GM19452 (cell line): ENCODE results near the gene ARID5A.
"Not testable (repeated sequence)": the region's sequence is repeated elsewhere in the genome, so short reads cannot be mapped to it uniquely, and the experiment has no call there.

Experiments
- ATAC-seq: cut with Tn5 transposase; IDR thresholded peaks from one replicate; pipeline ENCODE4 v1.9.1; 2021; ENCODE audit not compliant: unreplicated experiment

Gene ARID5A

DNA sequence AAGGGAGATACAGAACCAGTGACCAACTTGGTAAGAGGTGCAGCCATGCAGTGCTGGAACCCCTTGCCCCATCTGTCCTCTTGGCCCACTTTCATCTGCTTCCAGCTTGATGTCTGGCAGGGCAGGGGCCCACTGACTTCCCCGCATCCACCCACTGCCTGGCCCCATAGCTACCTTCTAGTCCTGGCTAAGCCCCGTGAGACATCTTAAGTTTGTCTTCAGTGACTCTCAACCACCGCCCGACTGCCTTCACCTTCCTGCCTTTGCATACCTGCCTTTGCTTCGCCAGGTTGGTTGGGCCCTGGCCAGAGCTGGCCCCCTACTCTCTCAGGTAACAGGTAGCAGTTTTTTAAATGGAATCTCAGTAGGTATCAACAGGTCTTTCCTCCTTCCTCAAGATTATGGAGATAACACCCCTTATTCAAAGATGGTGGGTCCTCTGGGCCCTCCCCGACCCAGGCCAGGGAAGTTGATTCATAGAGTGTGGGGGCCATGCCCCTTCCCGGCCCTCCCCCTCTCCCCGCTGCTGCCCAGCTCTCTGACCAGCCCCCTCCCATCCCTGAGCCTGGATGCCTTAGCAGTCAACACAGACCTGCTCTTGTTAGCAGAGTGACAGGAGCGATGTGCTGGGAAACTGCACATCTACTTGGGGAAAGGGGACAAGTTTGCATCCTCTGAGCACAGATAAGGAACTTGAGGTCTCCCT lies 2.8 kb downstream of the ARID5A start:
- no peak for ATAC-seq

DNA sequence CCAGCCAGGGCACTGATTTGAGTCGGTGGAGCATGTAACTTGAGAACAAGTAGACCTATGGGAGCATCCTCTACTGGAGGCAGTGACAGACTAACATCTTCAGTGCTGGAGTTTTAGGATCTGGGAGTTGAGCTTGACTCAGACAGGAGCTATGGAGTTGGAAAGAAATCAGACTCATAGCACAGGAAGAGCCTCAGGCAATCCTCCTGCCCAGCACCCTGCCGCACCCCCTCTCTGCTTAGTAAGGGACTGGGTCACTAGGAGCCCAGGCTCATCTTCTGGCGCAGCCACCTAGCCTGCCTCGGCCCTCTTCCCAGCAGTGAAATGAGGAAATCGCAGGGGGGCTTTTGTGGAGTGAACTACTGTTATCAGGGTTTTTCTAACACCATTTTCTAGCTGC lies 3.6 kb downstream of the ARID5A start:
- no peak for ATAC-seq

DNA sequence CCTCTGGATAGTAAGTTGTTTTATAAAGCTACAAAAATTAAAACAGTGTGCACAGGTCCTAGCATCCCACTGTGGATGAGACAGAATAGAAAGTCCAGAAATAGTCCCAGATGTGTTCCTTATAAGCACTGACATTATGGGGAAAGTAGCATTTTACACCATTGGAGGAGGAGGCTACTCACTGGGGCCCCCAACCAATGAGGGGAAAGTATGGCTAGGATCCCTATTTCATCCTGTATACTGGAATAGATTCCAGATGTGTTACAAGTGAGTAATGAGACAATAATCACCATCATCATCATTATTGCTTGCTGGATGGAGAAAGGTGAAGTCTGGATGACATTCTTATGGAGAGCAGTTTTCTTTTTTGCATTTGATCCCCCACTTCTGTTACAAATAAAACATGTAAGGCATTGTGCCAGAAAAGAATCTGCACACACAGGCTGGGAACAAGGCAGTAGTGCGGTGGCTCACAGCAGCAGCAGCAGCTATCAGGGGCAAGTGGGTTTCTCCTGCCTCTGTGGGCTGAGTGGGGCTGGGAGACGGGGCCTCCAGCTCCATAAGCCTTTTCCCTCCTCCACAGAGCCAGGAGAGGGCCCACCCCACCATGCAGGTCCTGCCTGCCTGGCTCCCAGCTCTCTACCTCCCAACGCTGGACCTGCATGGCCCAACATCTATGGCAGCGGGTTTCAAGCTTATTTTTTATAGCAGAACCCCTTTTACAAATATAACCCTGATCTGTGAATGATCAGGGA lies 5.0 kb downstream of the ARID5A start:
- ATAC-seq: no peak

DNA sequence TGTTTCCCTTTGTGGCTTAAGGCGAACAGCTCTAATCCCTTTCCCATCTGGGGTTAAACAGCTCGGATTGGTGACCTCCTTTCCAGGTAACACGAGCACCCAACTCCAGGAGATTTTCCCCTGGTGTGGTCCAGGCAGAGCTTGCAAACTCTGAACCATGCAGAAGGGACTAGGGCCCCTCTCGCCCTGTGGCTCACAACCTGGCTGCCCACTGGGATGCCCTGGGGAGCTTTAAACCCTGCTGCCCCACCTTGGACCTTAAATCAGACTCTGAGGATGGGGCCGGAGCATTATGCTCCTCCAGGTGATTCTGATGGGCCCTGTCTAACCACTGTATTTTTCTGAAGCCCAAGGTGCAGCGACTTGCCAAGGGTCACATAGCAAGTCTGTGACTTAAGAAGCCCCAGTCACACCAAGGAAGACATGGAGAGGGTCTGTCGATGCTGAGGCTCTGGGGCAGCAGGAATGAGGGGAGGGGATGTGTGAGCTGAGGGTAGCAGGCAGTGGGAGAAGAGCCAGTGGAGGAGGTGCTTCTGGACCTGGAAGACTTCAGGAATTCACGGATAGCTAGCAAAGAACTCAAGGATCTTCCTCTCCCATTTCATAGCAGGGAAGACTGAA lies 5.9 kb downstream of the ARID5A start:
- ATAC-seq: no peak

DNA sequence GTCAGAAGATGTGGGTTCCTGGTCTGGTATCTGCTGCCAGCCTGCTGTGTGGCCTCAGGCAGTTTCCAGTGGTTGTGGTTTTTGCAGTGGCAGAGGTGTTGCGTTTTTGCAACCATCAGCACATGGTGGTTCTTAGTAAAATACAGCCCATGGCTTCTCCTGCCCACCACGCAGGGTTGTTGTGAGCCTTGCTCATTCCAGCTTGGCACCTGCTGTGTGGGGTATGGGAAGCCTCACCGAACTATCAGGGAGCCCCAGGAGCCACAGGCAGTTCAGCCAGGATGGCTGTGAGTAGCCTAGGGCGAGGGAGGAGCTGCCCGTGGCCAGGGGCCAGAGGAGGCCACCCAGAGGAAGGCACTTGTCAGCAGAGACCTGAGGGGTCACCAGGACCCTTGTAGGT lies 9.8 kb downstream of the ARID5A start:
- no peak for ATAC-seq

DNA sequence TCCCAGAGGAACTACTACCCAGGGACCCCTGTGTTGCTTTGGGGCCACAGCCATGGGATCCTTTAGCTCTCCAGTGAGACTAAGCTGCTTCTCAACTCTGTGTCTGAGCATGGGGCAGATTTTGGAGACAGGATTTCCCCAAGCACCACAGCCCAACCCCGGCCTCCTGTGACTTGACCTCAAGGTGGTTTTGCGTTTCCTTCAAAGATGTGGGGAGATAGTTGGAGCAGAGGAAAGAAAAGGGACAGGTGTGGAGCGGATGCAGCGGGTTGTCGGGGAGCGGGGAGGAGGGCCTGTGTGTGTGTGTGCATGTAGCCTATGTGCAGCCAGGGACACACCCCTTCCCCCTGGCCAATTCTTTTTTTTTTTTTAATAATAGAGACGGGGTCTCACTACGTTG lies 10.2 kb downstream of the ARID5A start:
- ATAC-seq: no peak

DNA sequence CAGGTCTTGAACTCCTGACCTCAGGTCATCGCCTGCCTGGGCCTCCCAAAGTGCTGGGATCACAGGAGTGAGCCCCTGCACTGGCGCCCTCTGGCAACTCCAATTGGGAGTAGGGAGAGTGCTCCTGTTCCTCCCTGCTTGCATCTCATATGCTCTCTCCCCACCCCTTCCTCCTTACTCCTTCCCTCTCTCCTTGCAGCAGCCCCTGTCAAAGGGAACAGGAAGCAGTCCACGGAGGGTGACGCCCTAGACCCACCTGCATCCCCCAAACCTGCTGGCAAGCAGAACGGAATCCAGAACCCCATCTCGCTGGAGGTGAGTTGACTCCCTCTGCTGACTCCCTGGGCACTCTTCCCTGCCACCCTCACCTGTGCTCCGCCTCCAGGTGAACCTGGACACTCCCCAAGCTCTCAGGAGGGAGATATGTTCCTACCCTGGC lies 10.7 kb downstream of the ARID5A start:
- ATAC-seq: no peak

DNA sequence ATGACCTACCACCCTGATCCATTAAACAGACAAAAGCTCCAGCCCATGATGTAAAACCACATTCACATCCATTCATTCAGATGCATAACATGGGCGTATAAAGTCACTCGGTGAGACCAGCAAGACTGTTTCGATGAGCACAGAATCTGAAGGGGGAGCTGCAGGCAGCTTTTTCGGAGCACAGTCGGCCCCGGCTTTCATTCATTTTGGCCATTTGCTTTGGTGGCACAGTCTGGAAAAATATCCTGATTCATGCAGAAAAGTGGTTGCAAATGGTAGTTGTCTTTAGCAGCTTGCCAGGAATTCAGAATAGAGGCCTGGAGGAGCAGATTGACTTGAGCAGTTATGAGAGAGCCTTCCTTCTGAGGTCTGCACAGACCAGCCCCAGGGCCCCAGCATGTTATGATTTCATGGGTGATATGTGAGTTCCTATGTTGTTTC lies 11.2 kb downstream of the ARID5A start:
- no peak for ATAC-seq

DNA sequence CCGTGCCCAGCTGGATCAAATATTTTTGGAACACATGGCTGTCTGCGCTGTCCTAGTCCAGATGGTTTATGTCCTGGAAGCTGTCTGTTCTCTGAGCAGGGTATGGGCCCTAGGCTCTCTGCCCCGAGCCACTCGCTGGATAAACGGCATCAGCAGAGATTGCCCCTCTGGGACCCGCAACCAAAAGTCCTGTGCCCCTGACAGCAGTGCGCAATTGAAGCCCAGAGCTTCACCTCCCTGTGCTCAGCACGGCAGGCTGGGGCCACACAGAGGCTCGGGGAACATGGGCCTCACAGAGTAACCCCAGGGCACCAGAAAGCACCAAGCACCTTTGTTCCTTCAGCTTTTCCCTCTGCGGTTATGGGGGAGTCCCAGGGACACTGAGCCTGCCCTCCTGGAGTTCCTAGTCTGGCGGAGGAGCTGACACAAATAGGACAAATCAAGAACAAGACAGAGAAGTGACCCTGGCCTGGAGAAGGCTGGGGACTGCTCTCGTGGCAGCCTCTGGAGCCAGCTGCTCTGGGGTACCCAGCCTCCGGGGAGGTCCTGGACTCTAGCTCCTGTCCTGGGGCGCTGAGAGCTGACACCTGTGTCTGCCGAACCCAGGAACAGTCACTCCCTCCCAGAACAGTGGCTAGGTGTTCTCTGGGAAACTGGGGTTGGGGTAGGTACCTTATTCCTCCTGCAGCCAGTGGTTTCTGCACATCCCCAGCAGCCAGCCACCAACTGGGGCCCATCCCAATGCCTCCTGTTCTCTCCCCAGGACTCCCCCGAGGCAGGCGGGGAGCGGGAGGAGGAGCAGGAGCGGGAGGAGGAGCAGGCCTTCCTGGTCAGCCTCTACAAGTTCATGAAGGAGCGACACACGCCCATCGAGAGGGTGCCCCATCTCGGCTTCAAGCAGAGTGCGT lies 12.3 kb downstream of the ARID5A start:
- no peak for ATAC-seq

DNA sequence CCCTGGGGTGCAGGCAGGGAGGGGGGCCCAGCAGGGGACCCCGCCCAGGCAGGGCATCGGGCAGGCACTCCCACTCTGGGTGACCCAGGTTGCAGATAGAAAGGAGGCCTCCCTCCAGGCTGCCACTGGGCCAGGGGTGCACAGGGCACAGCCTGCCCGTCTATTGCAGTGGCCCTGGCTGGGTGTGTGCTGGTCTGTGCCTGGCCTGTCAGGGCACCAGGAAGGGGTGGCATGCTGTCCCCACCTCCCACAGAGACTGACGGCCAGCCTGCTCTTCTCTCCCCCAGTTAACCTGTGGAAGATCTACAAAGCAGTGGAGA lies 12.9 kb downstream of the ARID5A start:
- ATAC-seq: no peak

DNA sequence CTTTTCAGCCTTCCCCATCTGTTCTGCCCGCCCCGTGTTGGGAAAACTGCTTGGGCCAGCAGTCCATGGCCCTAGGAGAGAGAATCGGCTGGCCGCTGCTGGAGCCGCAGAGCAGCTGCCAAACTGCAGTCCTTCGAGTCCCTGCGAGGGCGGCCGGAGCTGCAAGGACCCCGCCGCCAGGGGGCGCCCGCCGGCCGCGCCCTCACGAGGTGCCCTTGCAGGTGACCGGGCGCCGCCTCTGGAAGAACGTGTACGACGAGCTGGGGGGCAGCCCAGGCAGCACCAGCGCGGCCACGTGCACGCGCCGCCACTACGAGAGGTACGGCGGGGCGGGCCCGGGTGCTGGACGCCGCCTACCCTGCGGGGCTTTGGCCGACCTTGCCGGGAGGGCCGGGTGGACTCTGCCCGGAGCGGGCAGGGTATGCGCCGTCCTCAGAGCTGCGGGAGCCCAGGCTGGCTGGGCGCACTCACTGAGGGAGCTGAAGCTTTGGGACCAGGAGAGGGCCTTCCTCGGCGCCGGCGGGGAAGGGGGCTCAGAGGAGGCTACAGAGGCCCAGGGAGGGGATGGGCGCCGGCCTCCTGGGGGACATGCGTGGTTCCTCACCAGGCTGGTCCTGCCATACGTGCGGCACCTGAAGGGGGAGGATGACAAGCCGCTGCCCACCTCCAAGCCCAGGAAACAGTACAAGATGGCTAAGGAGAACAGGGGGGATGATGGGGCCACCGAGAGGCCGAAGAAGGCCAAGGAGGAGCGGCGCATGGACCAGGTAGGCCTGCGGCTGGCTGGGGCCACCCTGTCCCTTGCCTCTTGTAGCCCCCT lies 13.6 kb downstream of the ARID5A start:
- ATAC-seq: no peak

DNA sequence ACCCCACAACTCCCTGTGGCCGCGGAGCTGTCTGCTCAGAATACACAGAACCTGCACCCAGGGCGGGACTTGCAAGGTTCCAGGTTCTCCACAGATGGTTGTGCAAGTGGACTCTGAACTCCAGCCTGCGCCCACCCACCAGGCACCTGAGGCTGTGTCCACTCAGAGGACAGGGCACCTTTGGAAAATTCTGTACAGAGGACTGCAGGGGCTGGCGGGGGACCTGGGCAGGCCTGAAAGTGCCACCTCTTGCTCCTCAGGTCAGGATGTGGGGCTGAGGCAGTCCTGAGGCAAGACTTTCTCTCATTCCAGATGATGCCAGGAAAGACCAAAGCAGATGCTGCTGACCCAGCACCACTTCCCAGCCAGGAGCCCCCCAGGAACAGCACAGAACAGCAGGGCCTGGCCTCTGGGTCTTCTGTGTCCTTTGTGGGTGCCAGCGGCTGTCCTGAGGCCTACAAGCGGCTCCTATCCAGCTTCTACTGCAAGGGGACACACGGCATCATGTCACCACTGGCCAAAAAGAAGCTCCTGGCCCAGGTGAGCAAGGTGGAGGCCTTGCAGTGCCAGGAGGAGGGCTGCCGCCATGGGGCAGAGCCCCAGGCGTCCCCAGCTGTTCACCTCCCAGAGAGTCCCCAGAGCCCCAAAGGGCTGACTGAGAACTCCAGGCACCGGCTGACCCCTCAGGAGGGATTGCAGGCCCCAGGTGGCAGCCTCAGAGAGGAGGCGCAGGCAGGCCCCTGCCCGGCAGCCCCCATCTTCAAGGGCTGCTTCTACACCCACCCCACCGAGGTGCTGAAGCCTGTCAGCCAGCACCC lies 14.4 kb downstream of the ARID5A start:
- no peak for ATAC-seq

DNA sequence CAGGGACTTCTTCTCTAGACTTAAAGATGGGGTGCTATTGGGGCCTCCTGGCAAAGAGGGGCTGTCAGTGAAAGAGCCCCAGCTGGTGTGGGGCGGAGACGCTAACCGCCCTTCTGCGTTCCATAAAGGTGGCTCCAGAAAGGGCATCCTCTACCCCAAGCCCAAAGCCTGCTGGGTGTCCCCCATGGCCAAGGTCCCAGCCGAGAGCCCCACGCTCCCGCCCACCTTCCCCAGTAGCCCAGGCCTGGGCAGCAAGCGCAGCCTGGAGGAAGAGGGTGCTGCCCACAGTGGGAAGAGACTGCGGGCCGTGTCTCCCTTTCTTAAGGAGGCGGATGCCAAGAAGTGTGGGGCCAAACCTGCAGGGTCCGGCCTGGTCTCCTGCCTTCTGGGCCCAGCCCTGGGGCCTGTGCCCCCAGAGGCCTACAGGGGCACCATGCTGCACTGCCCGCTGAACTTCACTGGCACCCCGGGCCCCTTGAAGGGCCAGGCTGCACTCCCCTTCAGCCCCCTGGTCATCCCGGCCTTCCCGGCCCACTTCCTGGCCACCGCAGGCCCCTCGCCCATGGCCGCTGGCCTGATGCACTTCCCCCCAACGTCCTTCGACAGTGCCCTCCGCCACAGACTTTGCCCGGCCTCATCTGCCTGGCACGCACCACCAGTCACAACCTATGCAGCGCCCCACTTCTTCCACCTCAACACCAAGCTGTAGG lies 15.2 kb downstream of the ARID5A start:
- no peak for ATAC-seq

DNA sequence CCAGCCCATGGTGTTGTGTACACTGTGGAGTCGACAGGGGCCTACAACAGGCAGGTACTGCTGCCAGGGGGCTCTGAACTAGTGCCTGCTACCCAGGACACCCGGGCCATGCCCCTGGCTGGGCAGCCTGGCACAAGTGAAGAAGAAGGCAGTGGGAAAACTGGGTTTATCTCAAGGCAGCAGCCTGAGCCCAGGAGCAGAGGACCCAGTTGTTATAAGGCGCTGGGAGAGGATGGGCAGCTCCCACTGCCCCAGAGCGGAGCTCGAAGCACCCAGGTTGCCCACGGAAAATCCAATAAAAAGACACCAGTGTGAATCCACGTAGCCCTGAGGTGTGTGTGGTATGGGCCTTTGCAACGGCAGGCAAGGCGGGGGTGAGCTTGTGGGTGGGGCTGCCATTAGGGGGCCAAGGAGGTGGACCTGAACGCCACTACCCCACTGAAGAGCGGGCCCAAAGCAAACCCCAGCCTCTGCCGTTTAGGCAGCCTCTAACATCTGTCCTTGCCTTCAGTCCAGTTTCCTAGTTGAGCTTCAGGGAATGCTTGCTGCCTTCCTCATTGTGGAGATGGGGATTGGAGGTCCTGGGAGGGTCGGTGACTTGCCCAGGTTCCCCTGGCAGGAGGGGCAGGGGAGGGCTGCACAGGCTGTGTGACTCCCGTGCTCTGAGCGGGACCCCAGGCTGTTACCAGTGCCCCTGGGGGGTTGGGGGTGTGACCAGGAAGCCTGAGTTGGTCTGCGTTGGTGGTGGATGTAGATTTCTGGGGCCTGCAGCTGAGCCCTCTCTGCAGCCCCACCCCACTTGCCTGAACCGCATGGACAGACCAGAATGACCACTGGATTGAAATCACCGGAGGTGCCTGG lies 16.0 kb downstream of the ARID5A start:
- no peak for ATAC-seq

DNA sequence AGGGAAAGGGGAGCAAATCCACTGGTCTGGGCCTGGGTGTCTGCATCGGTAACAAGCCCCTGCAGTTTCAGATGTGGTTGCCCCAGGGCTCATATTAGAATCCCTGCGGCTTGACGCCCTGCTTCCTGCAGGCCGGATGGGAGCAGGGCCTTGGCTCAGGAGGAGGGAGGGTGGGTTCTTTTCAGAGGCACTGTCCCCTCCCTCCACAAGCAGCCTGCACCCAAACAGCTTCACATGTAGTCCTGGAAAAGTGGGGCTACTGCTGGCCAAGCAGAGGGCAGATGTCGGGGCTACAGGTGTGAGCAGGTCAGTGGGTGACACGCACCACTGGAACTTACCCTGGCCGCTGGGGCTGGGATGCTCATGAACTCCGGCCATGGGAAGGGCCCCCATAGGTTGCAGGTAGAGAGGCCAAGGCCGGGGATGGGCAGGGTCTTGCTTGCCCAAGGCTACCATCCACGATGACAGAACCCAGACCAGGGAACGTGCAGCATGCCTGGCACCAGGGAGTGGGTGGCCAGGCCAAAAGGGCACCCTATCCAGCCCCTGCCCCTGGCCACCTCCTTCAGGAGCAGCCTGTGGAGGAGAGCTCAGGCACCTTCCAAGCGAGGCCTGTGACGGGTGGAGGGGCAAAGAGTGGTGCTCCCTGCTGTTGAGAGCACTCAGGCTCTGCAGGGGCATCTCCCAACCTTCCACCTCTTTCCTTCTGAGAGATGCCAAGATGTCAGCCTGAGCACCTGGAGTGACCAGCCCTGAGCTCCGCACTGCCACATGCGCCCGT lies 16.8 kb downstream of the ARID5A start:
- ATAC-seq: no peak

DNA sequence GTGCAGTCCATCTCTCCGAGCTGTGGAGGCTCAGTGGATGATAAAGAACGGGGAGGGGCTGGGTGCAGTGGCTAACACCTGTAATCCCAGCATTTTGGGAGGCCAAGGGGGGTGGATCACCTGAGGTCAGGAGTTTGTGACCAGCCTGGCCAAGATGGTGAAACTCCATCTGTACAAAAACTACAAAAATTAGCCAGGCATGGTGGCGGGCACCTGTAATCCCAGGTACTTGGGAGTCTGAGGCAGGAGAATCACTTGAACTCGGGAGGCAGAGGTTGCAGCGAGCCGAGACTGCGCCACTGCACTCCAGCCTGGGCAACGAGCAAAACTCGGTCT lies 17.4 kb downstream of the ARID5A start:
- not testable (repeated sequence) for ATAC-seq
